ENCODE data around the gene PDSS2. TPM values are rescaled to one million over a fixed set of nuclear protein-coding genes. Genes with fewer than 3 reads are reported as not detected.

Gene PDSS2
- total RNA-seq, 2 donors from 2014 or later, result 8.2 to 13.7 TPM

- H3K27me3 Mint-ChIP-seq (ENCODE audit: insufficient read depth), result no peaks in the 10 kb centered on the region
- Histone ChIP-seq H3K4me1 (ENCODE audit: control insufficient read depth, insufficient read depth, low read length) (no peaks in the 10 kb centered on the region), H3K9me3 (ENCODE audit: control insufficient read depth, low read length) (no peaks in the 10 kb centered on the region), H3K27ac (ENCODE audit: low read depth, low read length) (no peak overlapping the region), H3K36me3 (ENCODE audit: control insufficient read depth, insufficient read depth, low read length) (no peaks in the 10 kb centered on the region), H3K4me3 (ENCODE audit: low read length) (no peak overlapping the region), H3K9ac (ENCODE audit: extremely low read depth, low read length, poor library complexity, severe bottlenecking) (no peak overlapping the region), H3K27me3 (ENCODE audit: control insufficient read depth, insufficient read depth, low read length, poor library complexity, severe bottlenecking) (no peaks in the 10 kb centered on the region)
- DNase-seq, result no peak
- H3K9me3 Mint-ChIP-seq, result no peaks in the 10 kb centered on the region
- no peak overlapping the region for H3K4me3 Mint-ChIP-seq
- no peak overlapping the region for H3K27ac Mint-ChIP-seq
- H3K4me1 Mint-ChIP-seq, result peaks cover 3% of the 10 kb centered on the region
- no peaks in the 10 kb centered on the region for H3K36me3 Mint-ChIP-seq (ENCODE audit: low read depth)
- TF ChIP-seq, protein P1, sequence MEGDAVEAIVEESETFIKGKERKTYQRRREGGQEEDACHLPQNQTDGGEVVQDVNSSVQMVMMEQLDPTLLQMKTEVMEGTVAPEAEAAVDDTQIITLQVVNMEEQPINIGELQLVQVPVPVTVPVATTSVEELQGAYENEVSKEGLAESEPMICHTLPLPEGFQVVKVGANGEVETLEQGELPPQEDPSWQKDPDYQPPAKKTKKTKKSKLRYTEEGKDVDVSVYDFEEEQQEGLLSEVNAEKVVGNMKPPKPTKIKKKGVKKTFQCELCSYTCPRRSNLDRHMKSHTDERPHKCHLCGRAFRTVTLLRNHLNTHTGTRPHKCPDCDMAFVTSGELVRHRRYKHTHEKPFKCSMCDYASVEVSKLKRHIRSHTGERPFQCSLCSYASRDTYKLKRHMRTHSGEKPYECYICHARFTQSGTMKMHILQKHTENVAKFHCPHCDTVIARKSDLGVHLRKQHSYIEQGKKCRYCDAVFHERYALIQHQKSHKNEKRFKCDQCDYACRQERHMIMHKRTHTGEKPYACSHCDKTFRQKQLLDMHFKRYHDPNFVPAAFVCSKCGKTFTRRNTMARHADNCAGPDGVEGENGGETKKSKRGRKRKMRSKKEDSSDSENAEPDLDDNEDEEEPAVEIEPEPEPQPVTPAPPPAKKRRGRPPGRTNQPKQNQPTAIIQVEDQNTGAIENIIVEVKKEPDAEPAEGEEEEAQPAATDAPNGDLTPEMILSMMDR (conservative IDR thresholded peaks at IDR 0.05), result no peak
Measured at GRCh38 chr6:107315114-107315513, 144.2 kb downstream of the PDSS2 start.

DNA sequence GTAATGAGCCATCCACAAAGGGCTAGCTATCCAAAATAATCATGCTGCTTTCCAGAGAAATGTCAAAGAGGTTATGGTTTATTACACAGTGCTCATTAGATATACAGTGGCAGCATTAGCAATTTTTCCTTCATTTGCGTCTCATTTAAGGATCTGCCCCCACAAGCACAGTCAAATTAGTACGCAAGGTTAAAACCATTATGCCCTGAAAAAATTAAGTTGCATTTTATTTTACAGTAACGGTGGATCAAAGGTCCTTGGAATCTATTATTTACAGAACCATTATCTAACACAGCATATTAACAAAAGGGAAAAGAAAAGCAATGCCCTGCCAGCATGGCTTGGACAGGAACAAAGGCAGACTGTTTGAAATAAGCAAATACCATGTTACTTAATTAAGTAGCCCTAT lies 144.8 kb downstream of the PDSS2 start:
- Mint-ChIP-seq H3K4me1 (peaks cover 3% of the 10 kb centered on the region), H3K9me3 (no peaks in the 10 kb centered on the region), H3K27me3 (ENCODE audit: insufficient read depth) (no peaks in the 10 kb centered on the region), H3K27ac (no peak overlapping the region), H3K36me3 (ENCODE audit: low read depth) (no peaks in the 10 kb centered on the region), H3K4me3 (no peak overlapping the region)
- Histone ChIP-seq H3K27me3 (ENCODE audit: control insufficient read depth, insufficient read depth, low read length, poor library complexity, severe bottlenecking) (no peaks in the 10 kb centered on the region), H3K36me3 (ENCODE audit: control insufficient read depth, insufficient read depth, low read length) (no peaks in the 10 kb centered on the region), H3K27ac (ENCODE audit: low read depth, low read length) (no peak overlapping the region), H3K4me3 (ENCODE audit: low read length) (no peak overlapping the region), H3K4me1 (ENCODE audit: control insufficient read depth, insufficient read depth, low read length) (no peaks in the 10 kb centered on the region), H3K9ac (ENCODE audit: extremely low read depth, low read length, poor library complexity, severe bottlenecking) (no peak overlapping the region), H3K9me3 (ENCODE audit: control insufficient read depth, low read length) (no peaks in the 10 kb centered on the region)
- TF ChIP-seq, protein P1 (conservative IDR thresholded peaks at IDR 0.05), result no peak
- no peak for DNase-seq
- WGBS, 2 experiments (ENCODE audit: insufficient coverage in 1 of 2, insufficient read length in 1 of 2), result 85 to 100% methylated on average over 2 to 3 of the region's 3 CpGs

DNA sequence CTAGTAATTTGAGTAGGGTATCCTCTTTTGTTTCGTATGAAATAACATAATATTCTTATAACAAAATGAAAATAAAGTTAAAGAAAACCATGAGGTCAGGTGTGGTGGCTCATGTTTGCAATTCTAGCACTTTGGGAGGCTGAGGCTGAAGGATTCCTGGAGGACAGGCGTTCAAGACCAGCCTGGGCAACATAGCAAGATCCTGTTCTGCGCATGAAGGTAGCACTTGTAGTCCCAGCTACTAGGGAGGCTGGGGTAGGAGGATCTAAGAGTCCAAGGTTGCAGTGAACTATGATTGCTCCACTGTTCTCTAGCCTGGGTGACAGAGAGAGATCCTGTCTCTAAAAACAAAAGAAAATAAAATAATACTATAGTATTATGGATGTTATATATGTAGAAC lies 145.6 kb downstream of the PDSS2 start:
- H3K27me3 Mint-ChIP-seq (ENCODE audit: insufficient read depth), result no peaks in the 10 kb centered on the region
- no peaks in the 10 kb centered on the region for H3K9me3 Mint-ChIP-seq
- H3K9ac ChIP-seq (ENCODE audit: extremely low read depth, low read length, poor library complexity, severe bottlenecking), result no peak overlapping the region
- no peaks in the 10 kb centered on the region for H3K4me1 ChIP-seq (ENCODE audit: control insufficient read depth, insufficient read depth, low read length)
- H3K4me3 ChIP-seq (ENCODE audit: low read length), result no peak overlapping the region
- H3K4me1 Mint-ChIP-seq, result peaks cover 3% of the 10 kb centered on the region
- TF ChIP-seq, protein P1 (conservative IDR thresholded peaks at IDR 0.05), result no peak
- no peak for DNase-seq
- no peaks in the 10 kb centered on the region for H3K9me3 ChIP-seq (ENCODE audit: control insufficient read depth, low read length)
- H3K36me3 Mint-ChIP-seq (ENCODE audit: low read depth), result no peaks in the 10 kb centered on the region
- no peaks in the 10 kb centered on the region for H3K36me3 ChIP-seq (ENCODE audit: control insufficient read depth, insufficient read depth, low read length)
- no peak overlapping the region for H3K27ac ChIP-seq (ENCODE audit: low read depth, low read length)
- WGBS, 2 experiments (ENCODE audit: insufficient coverage in 1 of 2, insufficient read length in 1 of 2), result 89 to 94% methylated on average over 2 of the region's 3 CpGs
- no peak overlapping the region for H3K4me3 Mint-ChIP-seq
- H3K27ac Mint-ChIP-seq, result no peak overlapping the region
- H3K27me3 ChIP-seq (ENCODE audit: control insufficient read depth, insufficient read depth, low read length, poor library complexity, severe bottlenecking), result no peaks in the 10 kb centered on the region
